WTC11 (cell line): ENCODE results near the gene RASSF8. TPM values are rescaled to one million over a fixed set of nuclear protein-coding genes. Genes with fewer than 3 reads are reported as not detected.
A peak's percentile ranks its signal among the peaks of the same experiment; 100 is the strongest.

Experiments
- ATAC-seq: fragments of 200-7000 bp; cut with Tn5 transposase; 2 replicates; pipeline ENCODE4 v1.10.0; 2021; ENCODE audit warnings: mild to moderate bottlenecking, moderate library complexity
- CTCF ChIA-PET: fragments of 300-600 bp; sonication (Branson Sonifier 250); formaldehyde crosslinking; loops from one replicate; lab custom pipeline; 2021; ENCODE audit warnings: antibody characterized with exemption; lab: Charles Lee
- POLR2A ChIA-PET: fragments of 350-600 bp; sonication (Branson Sonifier 250); formaldehyde crosslinking; loops from one replicate; lab custom pipeline; 2021; ENCODE audit warnings: antibody characterized with exemption; lab: Charles Lee
- DNase-seq: peaks from one replicate; pipeline ENCODE4 v3.0.0; 2021; ENCODE audit warnings: low spot score
- H3K27ac Mint-ChIP-seq: 2 replicates; pipeline ENCODE4 v1.8.0; 2021; ENCODE audit warnings: mixed read lengths
- H3K27me3 Mint-ChIP-seq: 2 replicates; pipeline ENCODE4 v1.8.0; 2021; ENCODE audit warnings: low read depth, mild to moderate bottlenecking, moderate library complexity, mixed read lengths
- H3K36me3 Mint-ChIP-seq: 2 replicates; pipeline ENCODE4 v1.8.0; 2021; ENCODE audit warnings: mixed read lengths
- H3K4me1 Mint-ChIP-seq: 2 replicates; pipeline ENCODE4 v1.8.0; 2022; ENCODE audit warnings: mixed read lengths
- H3K4me3 Mint-ChIP-seq: 2 replicates; pipeline ENCODE4 v1.8.0; 2021; ENCODE audit warnings: mild to moderate bottlenecking, moderate library complexity, mixed read lengths
- H3K9me3 Mint-ChIP-seq: 2 replicates; pipeline ENCODE4 v1.8.0; 2021; ENCODE audit warnings: mixed read lengths
- CREB1 ChIP-seq: sonication (generic); formaldehyde crosslinking; IDR thresholded peaks from 2 replicates; pipeline ENCODE4 v1.8.0; 2023; ENCODE audit warnings: mild to moderate bottlenecking, missing genetic modification reagents
- ELF4 ChIP-seq: sonication (generic); formaldehyde crosslinking; IDR thresholded peaks from 2 replicates; pipeline ENCODE4 v1.8.1; 2022; ENCODE audit warnings: low read depth, mild to moderate bottlenecking, moderate library complexity, missing genetic modification reagents
- FOXK1 ChIP-seq: sonication (generic); formaldehyde crosslinking; IDR thresholded peaks from 2 replicates; pipeline ENCODE4 v1.8.0; 2022; ENCODE audit warnings: mild to moderate bottlenecking, moderate library complexity, missing genetic modification reagents
- FOXP4 ChIP-seq: sonication (generic); formaldehyde crosslinking; IDR thresholded peaks from 2 replicates; pipeline ENCODE4 v1.8.0; 2022; ENCODE audit warnings: mild to moderate bottlenecking, missing genetic modification reagents
- GABPB1 ChIP-seq: sonication (generic); formaldehyde crosslinking; IDR thresholded peaks from 2 replicates; pipeline ENCODE4 v1.8.1; 2023; ENCODE audit warnings: mild to moderate bottlenecking, missing genetic modification reagents
- GTF2I ChIP-seq: fragments of 250-450 bp; sonication (Bioruptor Pico); conservative IDR thresholded peaks from 2 replicates; pipeline ENCODE4 v1.4.0; 2021; ENCODE audit warnings: mild to moderate bottlenecking
- HMGXB4 ChIP-seq: sonication (generic); formaldehyde crosslinking; IDR thresholded peaks from 2 replicates; pipeline ENCODE4 v1.8.1; 2023; ENCODE audit warnings: mild to moderate bottlenecking, moderate library complexity, missing genetic modification reagents
- IRF2 ChIP-seq: sonication (generic); formaldehyde crosslinking; IDR thresholded peaks from 2 replicates; pipeline ENCODE4 v1.8.0; 2022; ENCODE audit warnings: low read depth, missing genetic modification reagents, borderline replicate concordance
- MYBL2 ChIP-seq: sonication (generic); formaldehyde crosslinking; IDR thresholded peaks from 2 replicates; pipeline ENCODE4 v1.8.1; 2023; ENCODE audit warnings: mild to moderate bottlenecking, moderate library complexity, missing genetic modification reagents
- NR2C2 ChIP-seq: sonication (generic); formaldehyde crosslinking; IDR thresholded peaks from 2 replicates; pipeline ENCODE4 v1.8.0; 2022; ENCODE audit warnings: mild to moderate bottlenecking, missing genetic modification reagents
- PRDM15 ChIP-seq: sonication (generic); formaldehyde crosslinking; IDR thresholded peaks from 2 replicates; pipeline ENCODE4 v1.8.0; 2022; ENCODE audit warnings: missing genetic modification reagents
- RELA ChIP-seq: sonication (generic); formaldehyde crosslinking; IDR thresholded peaks from 2 replicates; pipeline ENCODE4 v1.8.1; 2022; ENCODE audit warnings: missing genetic modification reagents, mild to moderate bottlenecking, borderline replicate concordance
- RORB ChIP-seq: fragments of 250-450 bp; sonication (Bioruptor Pico); IDR thresholded peaks from 2 replicates; pipeline ENCODE4 v1.9.0; 2021; ENCODE audit warnings: mild to moderate bottlenecking
- TEAD1 ChIP-seq: sonication (generic); formaldehyde crosslinking; IDR thresholded peaks from 2 replicates; pipeline ENCODE4 v1.8.0; 2022; ENCODE audit warnings: mild to moderate bottlenecking, missing genetic modification reagents
- USF2 ChIP-seq: sonication (generic); formaldehyde crosslinking; IDR thresholded peaks from 2 replicates; pipeline ENCODE4 v1.8.1; 2023; ENCODE audit warnings: mild to moderate bottlenecking, missing genetic modification reagents, moderate library complexity
- ZNF138 ChIP-seq: sonication (generic); formaldehyde crosslinking; conservative IDR thresholded peaks from 2 replicates; pipeline ENCODE4 v1.8.1; 2022; ENCODE audit warnings: mild to moderate bottlenecking, moderate library complexity, missing genetic modification reagents
- ZNF219 ChIP-seq: sonication (generic); formaldehyde crosslinking; IDR thresholded peaks from 2 replicates; pipeline ENCODE4 v1.8.0; 2023; ENCODE audit warnings: missing genetic modification reagents, mild to moderate bottlenecking, borderline replicate concordance
- ZNF317 ChIP-seq: sonication (generic); formaldehyde crosslinking; IDR thresholded peaks from 2 replicates; pipeline ENCODE4 v1.8.1; 2023; ENCODE audit warnings: low read depth, mild to moderate bottlenecking, moderate library complexity, missing genetic modification reagents, borderline replicate concordance
- ZNF416 ChIP-seq: fragments of 250-450 bp; sonication (Bioruptor Pico); IDR thresholded peaks from 2 replicates; pipeline ENCODE4 v1.9.0; 2021; ENCODE audit warnings: mild to moderate bottlenecking, inconsistent platforms
- ZNF423 ChIP-seq: fragments of 250-450 bp; sonication (Bioruptor Pico); IDR thresholded peaks from 2 replicates; pipeline ENCODE4 v2.1.2; 2022; ENCODE audit warnings: mild to moderate bottlenecking, moderate library complexity
- ZNF671 ChIP-seq: fragments of 250-450 bp; sonication (Bioruptor Pico); IDR thresholded peaks from 2 replicates; pipeline ENCODE4 v1.8.0; 2021; ENCODE audit warnings: mild to moderate bottlenecking
- total RNA-seq: library from RNA; stranded (reverse); gene quantifications from 3 replicates; pipeline ENCODE4 v1.2.3, GENCODE V29; 2021
- TF ChIP-seq, protein P1 (sequence below): sonication (generic); formaldehyde crosslinking; IDR thresholded peaks from 2 replicates; pipeline ENCODE4 v1.8.1; 2023; ENCODE audit warnings: mild to moderate bottlenecking, missing genetic modification reagents
- TF ChIP-seq, protein P2 (sequence below): sonication (generic); formaldehyde crosslinking; IDR thresholded peaks from 2 replicates; pipeline ENCODE4 v1.8.0; 2023; ENCODE audit warnings: missing genetic modification reagents, mild to moderate bottlenecking, borderline replicate concordance

RASSF8 gene
- total RNA-seq, 1 experiment from 2014 or later: 48.6 TPM

- DNase-seq: peak; percentile 84
- H3K9me3 Mint-ChIP-seq: no peaks in the 10 kb centered on the region
- CTCF ChIA-PET: interaction anchor here (0.8 to 1.5 kb wide), 3 partner anchors 9 to 112 kb away, joined by 3 to 7 read pairs (median 5); no protein-coding TSS in a partner anchor
- peaks cover 59% of the 10 kb centered on the region for H3K4me1 Mint-ChIP-seq
- H3K36me3 Mint-ChIP-seq: no peaks in the 10 kb centered on the region
- peaks cover 29% of the 10 kb centered on the region for H3K27me3 Mint-ChIP-seq
- H3K27ac Mint-ChIP-seq: peak overlapping the region; percentile 94
- POLR2A ChIA-PET: interaction anchor here (1.4 kb wide), 1 partner anchor 9 kb away, joined by 6 read pairs; no protein-coding TSS in a partner anchor
- peak overlapping the region; percentile 81 for H3K4me3 Mint-ChIP-seq
- peak; percentile 75 for ATAC-seq
- peak; percentile 93 for TF ChIP-seq USF2 (CRISPR knock-in tag)
- TF ChIP-seq ELF4 (CRISPR knock-in tag): peak; percentile 20; the same call in 1 of the 2 replicates
- TF ChIP-seq CREB1: no peak
- no peak for TF ChIP-seq IRF2 (CRISPR knock-in tag)
- no peak for TF ChIP-seq ZNF138 (CRISPR knock-in tag)
- TF ChIP-seq ZNF671 (CRISPR knock-in tag): no peak
- TF ChIP-seq ZNF416 (CRISPR knock-in tag): no peak
- peak; percentile 86 for TF ChIP-seq FOXK1
- TF ChIP-seq, protein P1, sequence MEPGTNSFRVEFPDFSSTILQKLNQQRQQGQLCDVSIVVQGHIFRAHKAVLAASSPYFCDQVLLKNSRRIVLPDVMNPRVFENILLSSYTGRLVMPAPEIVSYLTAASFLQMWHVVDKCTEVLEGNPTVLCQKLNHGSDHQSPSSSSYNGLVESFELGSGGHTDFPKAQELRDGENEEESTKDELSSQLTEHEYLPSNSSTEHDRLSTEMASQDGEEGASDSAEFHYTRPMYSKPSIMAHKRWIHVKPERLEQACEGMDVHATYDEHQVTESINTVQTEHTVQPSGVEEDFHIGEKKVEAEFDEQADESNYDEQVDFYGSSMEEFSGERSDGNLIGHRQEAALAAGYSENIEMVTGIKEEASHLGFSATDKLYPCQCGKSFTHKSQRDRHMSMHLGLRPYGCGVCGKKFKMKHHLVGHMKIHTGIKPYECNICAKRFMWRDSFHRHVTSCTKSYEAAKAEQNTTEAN (CRISPR knock-in tag): peak; percentile 38; the same call in 1 of the 2 replicates
- TF ChIP-seq GABPB1 (CRISPR knock-in tag): peak; percentile 73
- peak; percentile 96 for TF ChIP-seq TEAD1
- no peak for TF ChIP-seq NR2C2 (CRISPR knock-in tag)
- TF ChIP-seq RORB (CRISPR knock-in tag): no peak
- TF ChIP-seq HMGXB4: 0 out of 2 replicates have a peak, but pooled peaks have one; percentile 43
- TF ChIP-seq FOXP4: peak; percentile 84
- no peak for TF ChIP-seq ZNF423 (CRISPR knock-in tag)
- TF ChIP-seq GTF2I (CRISPR knock-in tag): no peak
- TF ChIP-seq ZNF219 (CRISPR knock-in tag): 0 out of 2 replicates have a peak, but pooled peaks have one; percentile 35
- no peak; the same call in 1 of the 2 replicates for TF ChIP-seq RELA (CRISPR knock-in tag)
- TF ChIP-seq PRDM15 (CRISPR knock-in tag): peak; percentile 81
- TF ChIP-seq, protein P2, sequence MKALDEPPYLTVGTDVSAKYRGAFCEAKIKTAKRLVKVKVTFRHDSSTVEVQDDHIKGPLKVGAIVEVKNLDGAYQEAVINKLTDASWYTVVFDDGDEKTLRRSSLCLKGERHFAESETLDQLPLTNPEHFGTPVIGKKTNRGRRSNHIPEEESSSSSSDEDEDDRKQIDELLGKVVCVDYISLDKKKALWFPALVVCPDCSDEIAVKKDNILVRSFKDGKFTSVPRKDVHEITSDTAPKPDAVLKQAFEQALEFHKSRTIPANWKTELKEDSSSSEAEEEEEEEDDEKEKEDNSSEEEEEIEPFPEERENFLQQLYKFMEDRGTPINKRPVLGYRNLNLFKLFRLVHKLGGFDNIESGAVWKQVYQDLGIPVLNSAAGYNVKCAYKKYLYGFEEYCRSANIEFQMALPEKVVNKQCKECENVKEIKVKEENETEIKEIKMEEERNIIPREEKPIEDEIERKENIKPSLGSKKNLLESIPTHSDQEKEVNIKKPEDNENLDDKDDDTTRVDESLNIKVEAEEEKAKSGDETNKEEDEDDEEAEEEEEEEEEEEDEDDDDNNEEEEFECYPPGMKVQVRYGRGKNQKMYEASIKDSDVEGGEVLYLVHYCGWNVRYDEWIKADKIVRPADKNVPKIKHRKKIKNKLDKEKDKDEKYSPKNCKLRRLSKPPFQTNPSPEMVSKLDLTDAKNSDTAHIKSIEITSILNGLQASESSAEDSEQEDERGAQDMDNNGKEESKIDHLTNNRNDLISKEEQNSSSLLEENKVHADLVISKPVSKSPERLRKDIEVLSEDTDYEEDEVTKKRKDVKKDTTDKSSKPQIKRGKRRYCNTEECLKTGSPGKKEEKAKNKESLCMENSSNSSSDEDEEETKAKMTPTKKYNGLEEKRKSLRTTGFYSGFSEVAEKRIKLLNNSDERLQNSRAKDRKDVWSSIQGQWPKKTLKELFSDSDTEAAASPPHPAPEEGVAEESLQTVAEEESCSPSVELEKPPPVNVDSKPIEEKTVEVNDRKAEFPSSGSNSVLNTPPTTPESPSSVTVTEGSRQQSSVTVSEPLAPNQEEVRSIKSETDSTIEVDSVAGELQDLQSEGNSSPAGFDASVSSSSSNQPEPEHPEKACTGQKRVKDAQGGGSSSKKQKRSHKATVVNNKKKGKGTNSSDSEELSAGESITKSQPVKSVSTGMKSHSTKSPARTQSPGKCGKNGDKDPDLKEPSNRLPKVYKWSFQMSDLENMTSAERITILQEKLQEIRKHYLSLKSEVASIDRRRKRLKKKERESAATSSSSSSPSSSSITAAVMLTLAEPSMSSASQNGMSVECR (CRISPR knock-in tag): peak; percentile 92; the same call in 1 of the 2 replicates
- TF ChIP-seq MYBL2 (CRISPR knock-in tag): peak; percentile 66
- no peak for TF ChIP-seq ZNF317 (CRISPR knock-in tag)
Measured at GRCh38 chr12:26113853-26114719, 155.6 kb downstream of the RASSF8 start.
